ENCODE results near the gene GLYATL1B. TPM values are rescaled to one million over a fixed set of nuclear protein-coding genes. Genes with fewer than 3 reads are reported as not detected.
"Not testable (repeated sequence)": the region's sequence is repeated elsewhere in the genome, so short reads cannot be mapped to it uniquely, and the experiment has no call there.

Gene GLYATL1B
- total RNA-seq, 1 experiment from 2014 or later, result not detected

DNA sequence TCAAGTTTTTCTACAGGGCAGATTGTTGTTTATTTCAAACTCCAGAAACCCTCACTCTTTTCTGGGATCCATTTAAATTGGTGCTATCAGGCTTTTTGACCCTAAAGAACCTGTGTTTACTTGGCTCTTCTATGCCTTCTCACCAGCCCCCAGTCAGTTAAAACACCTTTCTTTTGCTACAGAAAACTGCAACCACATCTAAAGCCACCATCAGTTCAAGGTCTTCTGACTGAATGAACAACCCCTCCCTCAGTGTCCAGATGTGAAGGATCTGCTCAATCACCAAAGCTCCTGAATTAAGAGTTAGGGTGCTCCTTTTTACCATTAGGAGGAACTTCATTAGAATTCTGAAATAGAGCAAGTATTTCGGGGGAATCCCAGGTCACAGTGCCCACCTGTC lies 7.0 kb upstream of the GLYATL1B start:
- no peak overlapping the region for H3K9ac ChIP-seq (ENCODE audit: low read length)
- H3K9me2 ChIP-seq (ENCODE audit: insufficient read depth), result no peaks in the 10 kb centered on the region
- no peaks in the 10 kb centered on the region for H3K4me1 ChIP-seq (ENCODE audit: control insufficient read depth in 1 of 2, insufficient read depth in 2 of 2, low read length in 2 of 2)
- H3K36me3 ChIP-seq (ENCODE audit: control insufficient read depth in 1 of 2, insufficient read depth in 2 of 2, low read length in 2 of 2), result no peaks in the 10 kb centered on the region
- H3K4me3 ChIP-seq (replicated peaks in 1 of 2; ENCODE audit: low read depth in 1 of 2, low read length in 2 of 2), result no peak overlapping the region
- H4K20me1 ChIP-seq (ENCODE audit: insufficient read depth), result no peaks in the 10 kb centered on the region
- no peak overlapping the region for H2AFZ ChIP-seq (ENCODE audit: low read depth, low read length, poor library complexity, severe bottlenecking)
- ATAC-seq (no peak), DNase-seq (ENCODE audit: low read depth, low spot score) (no peak)
- no peak overlapping the region for H3K27ac ChIP-seq (ENCODE audit: low read depth, low read length)
- H3K4me2 ChIP-seq (ENCODE audit: low read length), result no peak overlapping the region
- TF ChIP-seq CBX3 (IDR thresholded peaks at IDR 0.05; ENCODE audit: low read depth), result no peak
- TF ChIP-seq SP1 (IDR thresholded peaks at IDR 0.05; ENCODE audit: low read depth), result no peak
- TF ChIP-seq ZNF274 (IDR thresholded peaks at IDR 0.05; ENCODE audit: low read depth, low read length), result no peak
- TF ChIP-seq JUND (IDR thresholded peaks at IDR 0.05), result no peak
- TF ChIP-seq, protein P1, sequence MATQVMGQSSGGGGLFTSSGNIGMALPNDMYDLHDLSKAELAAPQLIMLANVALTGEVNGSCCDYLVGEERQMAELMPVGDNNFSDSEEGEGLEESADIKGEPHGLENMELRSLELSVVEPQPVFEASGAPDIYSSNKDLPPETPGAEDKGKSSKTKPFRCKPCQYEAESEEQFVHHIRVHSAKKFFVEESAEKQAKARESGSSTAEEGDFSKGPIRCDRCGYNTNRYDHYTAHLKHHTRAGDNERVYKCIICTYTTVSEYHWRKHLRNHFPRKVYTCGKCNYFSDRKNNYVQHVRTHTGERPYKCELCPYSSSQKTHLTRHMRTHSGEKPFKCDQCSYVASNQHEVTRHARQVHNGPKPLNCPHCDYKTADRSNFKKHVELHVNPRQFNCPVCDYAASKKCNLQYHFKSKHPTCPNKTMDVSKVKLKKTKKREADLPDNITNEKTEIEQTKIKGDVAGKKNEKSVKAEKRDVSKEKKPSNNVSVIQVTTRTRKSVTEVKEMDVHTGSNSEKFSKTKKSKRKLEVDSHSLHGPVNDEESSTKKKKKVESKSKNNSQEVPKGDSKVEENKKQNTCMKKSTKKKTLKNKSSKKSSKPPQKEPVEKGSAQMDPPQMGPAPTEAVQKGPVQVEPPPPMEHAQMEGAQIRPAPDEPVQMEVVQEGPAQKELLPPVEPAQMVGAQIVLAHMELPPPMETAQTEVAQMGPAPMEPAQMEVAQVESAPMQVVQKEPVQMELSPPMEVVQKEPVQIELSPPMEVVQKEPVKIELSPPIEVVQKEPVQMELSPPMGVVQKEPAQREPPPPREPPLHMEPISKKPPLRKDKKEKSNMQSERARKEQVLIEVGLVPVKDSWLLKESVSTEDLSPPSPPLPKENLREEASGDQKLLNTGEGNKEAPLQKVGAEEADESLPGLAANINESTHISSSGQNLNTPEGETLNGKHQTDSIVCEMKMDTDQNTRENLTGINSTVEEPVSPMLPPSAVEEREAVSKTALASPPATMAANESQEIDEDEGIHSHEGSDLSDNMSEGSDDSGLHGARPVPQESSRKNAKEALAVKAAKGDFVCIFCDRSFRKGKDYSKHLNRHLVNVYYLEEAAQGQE (IDR thresholded peaks at IDR 0.05; ENCODE audit: low read depth), result no peak
- no peak for TF ChIP-seq POLR2A (IDR thresholded peaks at IDR 0.05; ENCODE audit: borderline replicate concordance, extremely low read depth, insufficient read depth, insufficient read length)
- no peak for TF ChIP-seq CEBPB (IDR thresholded peaks at IDR 0.05; ENCODE audit: low read depth)
- TF ChIP-seq ZFX (IDR thresholded peaks at IDR 0.05), result no peak
- TF ChIP-seq EZH2 (IDR thresholded peaks at IDR 0.05), result no peak
- TF ChIP-seq, protein P2, sequence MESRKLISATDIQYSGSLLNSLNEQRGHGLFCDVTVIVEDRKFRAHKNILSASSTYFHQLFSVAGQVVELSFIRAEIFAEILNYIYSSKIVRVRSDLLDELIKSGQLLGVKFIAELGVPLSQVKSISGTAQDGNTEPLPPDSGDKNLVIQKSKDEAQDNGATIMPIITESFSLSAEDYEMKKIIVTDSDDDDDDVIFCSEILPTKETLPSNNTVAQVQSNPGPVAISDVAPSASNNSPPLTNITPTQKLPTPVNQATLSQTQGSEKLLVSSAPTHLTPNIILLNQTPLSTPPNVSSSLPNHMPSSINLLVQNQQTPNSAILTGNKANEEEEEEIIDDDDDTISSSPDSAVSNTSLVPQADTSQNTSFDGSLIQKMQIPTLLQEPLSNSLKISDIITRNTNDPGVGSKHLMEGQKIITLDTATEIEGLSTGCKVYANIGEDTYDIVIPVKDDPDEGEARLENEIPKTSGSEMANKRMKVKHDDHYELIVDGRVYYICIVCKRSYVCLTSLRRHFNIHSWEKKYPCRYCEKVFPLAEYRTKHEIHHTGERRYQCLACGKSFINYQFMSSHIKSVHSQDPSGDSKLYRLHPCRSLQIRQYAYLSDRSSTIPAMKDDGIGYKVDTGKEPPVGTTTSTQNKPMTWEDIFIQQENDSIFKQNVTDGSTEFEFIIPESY (IDR thresholded peaks at IDR 0.05; ENCODE audit: extremely low read depth, insufficient replicate concordance, low read length), result no peak
- TF ChIP-seq EGR1 (IDR thresholded peaks at IDR 0.05; ENCODE audit: low read depth), result no peak
- no peak for TF ChIP-seq FOSL1 (IDR thresholded peaks at IDR 0.05; ENCODE audit: low read depth)
- no peaks in the 10 kb centered on the region for H3K9me3 ChIP-seq (ENCODE audit: control insufficient read depth in 1 of 2, insufficient read depth in 1 of 2, low read depth in 1 of 2, low read length in 2 of 2)
- intact Hi-C loops (cut with micrococcal nuclease), result no loop called here
- ChIA-PET RAD21 (ENCODE audit: low non-redundant PET in 1 of 2, low total read pairs in 2 of 2, uncharacterized antibody in 2 of 2, unreplicated experiment in 2 of 2) (no interaction called here), POLR2A (no interaction called here), CTCF (no interaction called here)
- H3K27me3 ChIP-seq (ENCODE audit: insufficient read depth, low read length), result peaks cover 26% of the 10 kb centered on the region
- H3K79me2 ChIP-seq (ENCODE audit: insufficient read depth, low read length), result no peaks in the 10 kb centered on the region
- BruUV-seq (replicated peaks), result no TSS peak

DNA sequence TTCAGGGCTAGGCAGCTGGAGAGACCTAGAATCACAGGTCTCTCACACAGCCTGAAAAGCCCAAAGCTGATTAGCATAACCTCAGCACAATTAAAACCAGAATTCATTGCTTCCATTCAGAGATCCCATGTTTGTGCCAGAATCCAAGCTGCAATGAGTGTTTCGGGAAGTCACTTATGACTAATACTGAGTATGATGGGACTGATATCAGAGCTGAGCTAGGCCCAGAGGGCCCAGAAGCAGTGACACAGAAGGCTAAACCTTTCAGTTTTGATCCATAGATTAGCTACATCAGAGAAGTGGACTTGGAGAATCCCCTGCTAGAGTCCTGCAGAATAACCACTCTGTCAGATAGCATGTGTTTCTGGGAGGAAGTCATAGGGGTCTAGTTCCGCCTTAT lies 5.7 kb upstream of the GLYATL1B start:
- H3K36me3 ChIP-seq (ENCODE audit: control insufficient read depth in 1 of 2, insufficient read depth in 2 of 2, low read length in 2 of 2); CTCF ChIA-PET; H3K9me2 ChIP-seq (ENCODE audit: insufficient read depth): not testable (repeated sequence)

More for the DNA sequence above, 5.7 kb upstream of the GLYATL1B start:
- H4K20me1 ChIP-seq (ENCODE audit: insufficient read depth); intact Hi-C loops (cut with micrococcal nuclease); DNase-seq (ENCODE audit: low read depth, low spot score); BruUV-seq (replicated peaks); H3K4me1 ChIP-seq (ENCODE audit: control insufficient read depth in 1 of 2, insufficient read depth in 2 of 2, low read length in 2 of 2); H2AFZ ChIP-seq (ENCODE audit: low read depth, low read length, poor library complexity, severe bottlenecking); POLR2A ChIA-PET; H3K4me2 ChIP-seq (ENCODE audit: low read length); ATAC-seq; H3K4me3 ChIP-seq (replicated peaks in 1 of 2; ENCODE audit: low read depth in 1 of 2, low read length in 2 of 2); H3K9me3 ChIP-seq (ENCODE audit: control insufficient read depth in 1 of 2, insufficient read depth in 1 of 2, low read depth in 1 of 2, low read length in 2 of 2); H3K9ac ChIP-seq (ENCODE audit: low read length); RAD21 ChIA-PET (ENCODE audit: low non-redundant PET in 1 of 2, low total read pairs in 2 of 2, uncharacterized antibody in 2 of 2, unreplicated experiment in 2 of 2); H3K27ac ChIP-seq (ENCODE audit: low read depth, low read length); H3K79me2 ChIP-seq (ENCODE audit: insufficient read depth, low read length): not testable (repeated sequence)
- H3K27me3 ChIP-seq (ENCODE audit: insufficient read depth, low read length), result peaks cover 37% of the 10 kb centered on the region
